Glutamatergic neuron (in vitro differentiated cells): ENCODE data around the gene LCP1. TPM values are rescaled to one million over a fixed set of nuclear protein-coding genes. Genes with fewer than 3 reads are reported as not detected.
"Not testable (repeated sequence)": the region's sequence is repeated elsewhere in the genome, so short reads cannot be mapped to it uniquely, and the experiment has no call there.

ENCODE experiments used
- DNase-seq: peaks from one replicate; pipeline ENCODE4 v3.0.0; 2022
- H3K27ac Mint-ChIP-seq: one replicate; pipeline ENCODE4 v1.8.0; 2020; ENCODE audit warnings: mild to moderate bottlenecking, mixed read lengths, inconsistent platforms; ENCODE audit not compliant: unreplicated experiment
- H3K27me3 Mint-ChIP-seq: one replicate; pipeline ENCODE4 v1.8.0; 2020; ENCODE audit warnings: mild to moderate bottlenecking, moderate library complexity, mixed read lengths, inconsistent platforms; ENCODE audit not compliant: unreplicated experiment
- H3K36me3 Mint-ChIP-seq: one replicate; pipeline ENCODE4 v1.8.0; 2020; ENCODE audit warnings: mild to moderate bottlenecking, mixed read lengths, inconsistent platforms; ENCODE audit not compliant: unreplicated experiment
- H3K4me1 Mint-ChIP-seq: one replicate; pipeline ENCODE4 v1.8.0; 2020; ENCODE audit warnings: mild to moderate bottlenecking, low read depth, mixed read lengths, inconsistent platforms; ENCODE audit not compliant: unreplicated experiment
- H3K4me3 Mint-ChIP-seq: one replicate; pipeline ENCODE4 v1.8.0; 2020; ENCODE audit warnings: mild to moderate bottlenecking, mixed read lengths, inconsistent platforms; ENCODE audit not compliant: unreplicated experiment
- H3K9me3 Mint-ChIP-seq: one replicate; pipeline ENCODE4 v1.8.0; 2020; ENCODE audit warnings: mild to moderate bottlenecking, moderate library complexity, mixed read lengths, inconsistent platforms; ENCODE audit not compliant: unreplicated experiment
- long read RNA-seq: library from polyadenylated mRNA; unstranded; transcript quantifications from one replicate; pipeline ENCODE4 v2.0.0, GENCODE V29; 2020; ENCODE audit not compliant: unreplicated experiment
- total RNA-seq: library from RNA; stranded (reverse); fragmentation: NEBNext Ultra II Directional; extraction: Animal tissue kit (Norgen Biotek cat#: 25700); gene quantifications from one replicate; pipeline ENCODE4 v1.2.1, GENCODE V29; 2021; ENCODE audit not compliant: unreplicated experiment
- TF ChIP-seq, protein P1 (sequence below): fragments of 200-600 bp; sonication (generic); IDR thresholded peaks from one replicate; pipeline ENCODE4 v1.5.0; 2021; ENCODE audit not compliant: partially characterized antibody, unreplicated experiment

The LCP1 gene, protein sequence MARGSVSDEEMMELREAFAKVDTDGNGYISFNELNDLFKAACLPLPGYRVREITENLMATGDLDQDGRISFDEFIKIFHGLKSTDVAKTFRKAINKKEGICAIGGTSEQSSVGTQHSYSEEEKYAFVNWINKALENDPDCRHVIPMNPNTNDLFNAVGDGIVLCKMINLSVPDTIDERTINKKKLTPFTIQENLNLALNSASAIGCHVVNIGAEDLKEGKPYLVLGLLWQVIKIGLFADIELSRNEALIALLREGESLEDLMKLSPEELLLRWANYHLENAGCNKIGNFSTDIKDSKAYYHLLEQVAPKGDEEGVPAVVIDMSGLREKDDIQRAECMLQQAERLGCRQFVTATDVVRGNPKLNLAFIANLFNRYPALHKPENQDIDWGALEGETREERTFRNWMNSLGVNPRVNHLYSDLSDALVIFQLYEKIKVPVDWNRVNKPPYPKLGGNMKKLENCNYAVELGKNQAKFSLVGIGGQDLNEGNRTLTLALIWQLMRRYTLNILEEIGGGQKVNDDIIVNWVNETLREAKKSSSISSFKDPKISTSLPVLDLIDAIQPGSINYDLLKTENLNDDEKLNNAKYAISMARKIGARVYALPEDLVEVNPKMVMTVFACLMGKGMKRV
- total RNA-seq, result 0.71 TPM
- long read RNA-seq, result 0 reads

DNA sequence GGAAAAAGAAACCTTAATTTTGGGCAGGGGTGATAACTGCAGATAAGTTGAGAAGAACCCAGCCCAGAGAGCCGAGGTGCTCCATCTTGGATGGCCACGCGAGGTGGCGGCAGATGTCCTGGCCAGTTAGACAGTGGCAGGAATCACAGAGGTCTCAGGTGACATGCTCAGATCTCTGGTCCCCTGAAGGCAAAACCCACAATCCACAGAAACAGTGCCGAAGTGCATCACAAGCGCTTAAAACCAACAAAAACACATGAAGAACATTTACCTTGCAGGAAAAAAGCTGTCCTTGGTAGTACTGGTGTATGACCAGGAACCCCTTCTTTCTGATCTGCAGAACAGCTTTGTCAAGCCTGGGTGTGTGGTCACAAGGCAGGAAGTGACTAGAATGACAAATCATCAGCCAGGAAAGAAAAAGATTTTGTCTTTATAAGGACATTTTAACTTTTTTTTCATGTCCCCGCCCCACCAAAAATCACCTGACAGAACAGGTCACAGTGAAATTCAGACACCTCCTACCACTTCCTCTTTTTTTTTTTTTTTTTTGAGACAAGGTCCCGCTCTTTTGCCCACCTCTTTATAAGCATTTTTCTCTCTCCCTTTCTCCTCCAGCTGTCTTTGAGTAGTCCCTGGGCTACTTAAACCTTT is at the start of gene LCP1:
LCP1 (minus strand) TSS at position 338 of the 651 bp plus-strand sequence. CDS start 22,515 bp downstream, outside the sequence.
- DNase-seq, result no peak
- H3K4me3 Mint-ChIP-seq, result no peak within 1 kb of the TSS
- TF ChIP-seq, protein P1, sequence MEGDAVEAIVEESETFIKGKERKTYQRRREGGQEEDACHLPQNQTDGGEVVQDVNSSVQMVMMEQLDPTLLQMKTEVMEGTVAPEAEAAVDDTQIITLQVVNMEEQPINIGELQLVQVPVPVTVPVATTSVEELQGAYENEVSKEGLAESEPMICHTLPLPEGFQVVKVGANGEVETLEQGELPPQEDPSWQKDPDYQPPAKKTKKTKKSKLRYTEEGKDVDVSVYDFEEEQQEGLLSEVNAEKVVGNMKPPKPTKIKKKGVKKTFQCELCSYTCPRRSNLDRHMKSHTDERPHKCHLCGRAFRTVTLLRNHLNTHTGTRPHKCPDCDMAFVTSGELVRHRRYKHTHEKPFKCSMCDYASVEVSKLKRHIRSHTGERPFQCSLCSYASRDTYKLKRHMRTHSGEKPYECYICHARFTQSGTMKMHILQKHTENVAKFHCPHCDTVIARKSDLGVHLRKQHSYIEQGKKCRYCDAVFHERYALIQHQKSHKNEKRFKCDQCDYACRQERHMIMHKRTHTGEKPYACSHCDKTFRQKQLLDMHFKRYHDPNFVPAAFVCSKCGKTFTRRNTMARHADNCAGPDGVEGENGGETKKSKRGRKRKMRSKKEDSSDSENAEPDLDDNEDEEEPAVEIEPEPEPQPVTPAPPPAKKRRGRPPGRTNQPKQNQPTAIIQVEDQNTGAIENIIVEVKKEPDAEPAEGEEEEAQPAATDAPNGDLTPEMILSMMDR, result no peak
- no peaks in the 10 kb centered on the region for H3K9me3 Mint-ChIP-seq
- no peak within 1 kb of the TSS for H3K27ac Mint-ChIP-seq
- peaks cover 2% of the 10 kb centered on the region for H3K4me1 Mint-ChIP-seq
- no peaks in the 10 kb centered on the region for H3K36me3 Mint-ChIP-seq
- H3K27me3 Mint-ChIP-seq, result no peaks in the 10 kb centered on the region

DNA sequence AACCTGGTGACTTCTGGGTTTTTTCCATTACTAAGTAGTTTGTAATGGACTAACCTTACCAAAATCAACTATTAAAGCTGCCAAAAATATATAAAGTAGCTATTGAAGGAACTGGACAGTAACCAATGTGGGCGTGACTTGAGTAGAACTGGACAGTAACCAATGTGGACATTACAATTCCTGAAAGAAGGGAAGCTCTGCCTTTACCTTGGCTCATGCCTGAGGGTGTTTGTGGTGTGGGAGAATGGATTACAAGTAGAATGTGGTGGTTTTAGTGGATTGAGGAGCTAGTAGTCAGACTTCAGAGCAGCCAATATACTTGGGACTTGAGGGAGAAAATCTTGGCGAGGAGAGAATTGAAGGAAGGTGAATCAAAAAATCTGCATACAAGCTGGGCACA is 47.3 kb upstream of the LCP1 start:
- Mint-ChIP-seq H3K27ac (no peak overlapping the region), H3K27me3 (no peaks in the 10 kb centered on the region), H3K9me3 (no peaks in the 10 kb centered on the region), H3K36me3 (peaks cover 20% of the 10 kb centered on the region), H3K4me3 (no peak overlapping the region), H3K4me1 (no peaks in the 10 kb centered on the region)
- DNase-seq, result no peak
- TF ChIP-seq, protein P1, result no peak

DNA sequence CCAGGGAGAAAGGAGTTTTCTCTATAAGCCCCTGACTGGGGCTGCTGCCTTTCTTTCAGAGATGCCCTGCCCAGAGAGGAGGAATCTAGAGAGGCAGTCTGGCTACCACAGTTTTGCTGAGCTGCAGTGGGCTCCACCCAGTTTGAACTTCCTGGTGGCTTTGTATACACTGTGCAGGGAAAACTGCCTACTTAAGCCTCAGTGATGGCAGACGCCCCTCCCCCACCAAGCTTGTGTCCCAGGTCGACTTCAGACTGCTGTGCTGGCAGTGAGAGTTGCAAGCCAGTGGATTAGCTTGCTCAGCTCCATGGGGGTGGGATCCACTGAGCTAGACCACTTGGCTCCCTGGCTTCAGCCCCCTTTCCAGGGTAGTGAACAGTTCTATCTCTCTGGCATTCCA is 38.3 kb upstream of the LCP1 start:
- not testable (repeated sequence) for H3K9me3 Mint-ChIP-seq, H3K27me3 Mint-ChIP-seq, H3K4me3 Mint-ChIP-seq, DNase-seq, H3K27ac Mint-ChIP-seq, H3K36me3 Mint-ChIP-seq, H3K4me1 Mint-ChIP-seq

DNA sequence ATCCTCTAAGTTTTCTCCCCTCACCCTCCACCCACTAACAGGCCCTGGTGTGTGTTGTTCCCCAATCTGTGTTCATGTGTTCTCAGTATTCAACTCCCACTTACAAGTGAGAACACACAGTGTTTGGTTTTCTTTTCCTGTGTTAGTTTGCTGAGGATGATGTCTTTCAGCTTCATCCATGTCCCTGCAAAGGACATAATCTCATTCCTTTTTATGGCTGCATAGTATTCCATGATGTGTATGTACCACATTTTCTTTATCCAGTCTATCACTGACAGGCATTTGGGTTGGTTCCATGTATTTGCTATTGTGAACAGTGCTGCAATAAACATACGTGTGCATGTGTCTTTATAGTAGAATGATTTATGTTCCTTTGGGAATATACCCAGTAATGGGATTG is 32.8 kb upstream of the LCP1 start:
- H3K36me3 Mint-ChIP-seq, H3K4me1 Mint-ChIP-seq, H3K27ac Mint-ChIP-seq, DNase-seq, H3K9me3 Mint-ChIP-seq, H3K27me3 Mint-ChIP-seq, H3K4me3 Mint-ChIP-seq: not testable (repeated sequence)

DNA sequence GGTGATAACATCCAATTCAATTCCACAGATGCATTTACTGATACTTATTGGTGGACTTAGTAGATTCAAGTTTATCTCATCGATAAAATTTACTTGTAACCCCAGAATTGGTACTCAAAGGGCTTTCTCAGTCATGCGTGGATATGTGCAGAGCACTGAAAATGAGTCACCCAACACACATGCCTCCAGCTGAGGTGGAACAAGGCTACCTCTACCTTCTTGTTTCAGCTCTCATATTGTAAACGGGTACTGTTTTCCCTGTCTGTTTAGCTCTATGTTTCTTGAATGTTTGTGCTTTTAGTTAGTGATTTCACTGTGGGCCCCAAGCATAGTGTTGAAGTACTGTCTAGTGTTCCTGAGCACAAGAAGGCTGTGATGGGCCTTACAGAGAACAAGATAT is 31.3 kb upstream of the LCP1 start:
- Mint-ChIP-seq H3K36me3 (no peaks in the 10 kb centered on the region), H3K4me1 (peaks cover 3% of the 10 kb centered on the region), H3K27ac (no peak overlapping the region), H3K4me3 (no peak overlapping the region), H3K9me3 (no peaks in the 10 kb centered on the region), H3K27me3 (no peaks in the 10 kb centered on the region)
- TF ChIP-seq, protein P1, result no peak
- no peak for DNase-seq
